ENCODE results near the gene GID8. TPM values are rescaled to one million over a fixed set of nuclear protein-coding genes. Genes with fewer than 3 reads are reported as not detected.

Gene GID8
- total and polyA plus RNA-seq, 12 donors: 9.4 to 38.5 (median 22.3) TPM

DNA sequence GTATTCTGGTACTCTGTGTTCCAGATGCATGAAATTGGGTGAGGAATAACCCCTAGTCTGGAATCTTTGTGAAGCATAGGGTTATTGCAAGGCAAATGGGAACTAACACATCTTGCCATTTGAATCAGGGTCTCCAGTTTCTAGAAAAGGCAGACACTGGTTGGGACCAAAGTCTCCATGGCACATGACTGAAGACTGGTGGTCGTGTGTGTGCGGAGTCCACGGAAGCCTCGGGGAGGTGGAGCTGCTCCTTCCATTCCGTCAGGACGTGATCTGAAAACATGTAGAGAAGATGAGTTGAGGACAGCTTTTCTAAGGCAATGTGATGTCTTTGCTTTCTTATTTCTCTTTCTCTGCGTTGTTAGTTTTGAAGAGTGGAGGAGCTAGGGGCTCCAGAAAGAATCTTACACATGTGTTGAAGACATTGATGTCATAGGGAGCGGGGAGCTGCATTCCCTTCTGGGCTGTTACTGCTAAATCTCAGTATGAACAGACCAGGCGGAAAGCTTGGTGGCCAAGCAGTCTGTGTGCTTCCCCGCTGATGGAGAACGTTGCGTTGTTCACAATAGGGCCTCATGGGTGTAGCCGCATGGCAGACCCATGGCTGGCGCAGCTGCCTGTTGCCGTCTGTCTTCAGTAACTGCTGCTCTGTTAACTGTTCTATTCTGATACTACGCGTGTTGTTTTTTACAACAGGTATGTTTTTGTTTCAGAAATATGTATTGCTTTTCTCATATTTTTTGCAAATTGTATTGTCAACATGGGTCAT is 9.8 kb downstream of the GID8 start:
- no peaks in the 10 kb centered on the region for H3K27me3 ChIP-seq
- TF ChIP-seq, protein P1, sequence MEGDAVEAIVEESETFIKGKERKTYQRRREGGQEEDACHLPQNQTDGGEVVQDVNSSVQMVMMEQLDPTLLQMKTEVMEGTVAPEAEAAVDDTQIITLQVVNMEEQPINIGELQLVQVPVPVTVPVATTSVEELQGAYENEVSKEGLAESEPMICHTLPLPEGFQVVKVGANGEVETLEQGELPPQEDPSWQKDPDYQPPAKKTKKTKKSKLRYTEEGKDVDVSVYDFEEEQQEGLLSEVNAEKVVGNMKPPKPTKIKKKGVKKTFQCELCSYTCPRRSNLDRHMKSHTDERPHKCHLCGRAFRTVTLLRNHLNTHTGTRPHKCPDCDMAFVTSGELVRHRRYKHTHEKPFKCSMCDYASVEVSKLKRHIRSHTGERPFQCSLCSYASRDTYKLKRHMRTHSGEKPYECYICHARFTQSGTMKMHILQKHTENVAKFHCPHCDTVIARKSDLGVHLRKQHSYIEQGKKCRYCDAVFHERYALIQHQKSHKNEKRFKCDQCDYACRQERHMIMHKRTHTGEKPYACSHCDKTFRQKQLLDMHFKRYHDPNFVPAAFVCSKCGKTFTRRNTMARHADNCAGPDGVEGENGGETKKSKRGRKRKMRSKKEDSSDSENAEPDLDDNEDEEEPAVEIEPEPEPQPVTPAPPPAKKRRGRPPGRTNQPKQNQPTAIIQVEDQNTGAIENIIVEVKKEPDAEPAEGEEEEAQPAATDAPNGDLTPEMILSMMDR (IDR thresholded peaks at IDR 0.05): no peak
- no peak for TF ChIP-seq POLR2A (IDR thresholded peaks at IDR 0.05)
- intact Hi-C loops (cut with DNase I): no loop called here
- H3K9me3 ChIP-seq (replicated peaks in 1 of 3): no peaks in the 10 kb centered on the region
- H3K27ac ChIP-seq: no peak overlapping the region
- no peak for DNase-seq
- WGBS, 4 donors: 94 to 96% (median 95%) methylated on average over 17 of the region's 17 CpGs
- peaks cover 0 to 7% of the 10 kb centered on the region in 2 donors for H3K4me1 ChIP-seq (replicated peaks in 1 of 2)
- peaks cover 0 to 53% of the 10 kb centered on the region in 2 donors for H3K36me3 ChIP-seq (replicated peaks in 1 of 2)
- no peak overlapping the region for H3K4me3 ChIP-seq

DNA sequence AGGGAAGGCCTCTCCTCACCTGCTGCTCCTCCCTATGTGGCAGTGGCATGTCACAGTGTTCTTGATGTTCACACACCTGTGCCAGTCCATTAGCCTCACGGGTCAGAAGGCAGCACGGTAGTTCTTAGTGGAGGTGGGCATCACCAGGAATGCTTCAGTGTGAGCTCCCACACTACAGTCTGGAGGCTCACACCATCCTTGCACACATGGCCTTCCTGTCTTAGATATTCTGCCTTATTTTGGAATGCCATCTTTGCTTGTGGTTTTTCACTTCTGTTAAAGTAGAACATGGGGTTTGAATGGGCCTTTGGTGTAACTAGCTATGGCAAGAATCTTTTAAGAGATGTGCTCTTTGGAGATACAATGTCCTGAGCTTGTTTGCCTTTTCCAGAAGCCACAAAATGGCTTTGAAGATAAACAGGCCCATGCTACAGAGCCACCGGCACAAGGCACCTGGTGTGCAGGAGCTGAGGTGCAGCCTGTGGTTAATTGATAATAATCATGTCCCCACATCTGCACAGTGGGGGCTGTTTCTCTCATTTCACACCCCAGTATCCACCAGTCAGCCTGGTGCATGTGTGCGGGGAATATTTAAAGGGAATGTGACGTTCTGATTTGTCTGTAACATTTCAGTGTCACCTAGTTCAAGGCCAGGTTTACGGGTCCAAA is 11.3 kb downstream of the GID8 start:
- TF ChIP-seq POLR2A (IDR thresholded peaks at IDR 0.05): no peak
- TF ChIP-seq, protein P1 (IDR thresholded peaks at IDR 0.05): no peak
- H3K27ac ChIP-seq: no peak overlapping the region
- no peaks in the 10 kb centered on the region for H3K9me3 ChIP-seq (replicated peaks in 1 of 3)
- H3K4me1 ChIP-seq (replicated peaks in 1 of 2): peaks cover 9 to 22% of the 10 kb centered on the region in 2 donors
- H3K4me3 ChIP-seq: no peak overlapping the region
- H3K27me3 ChIP-seq: no peaks in the 10 kb centered on the region
- intact Hi-C loops (cut with DNase I): no loop called here
- WGBS, 4 donors: 92 to 98% (median 95%) methylated on average over 6 of the region's 6 CpGs
- H3K36me3 ChIP-seq (replicated peaks in 1 of 2): peaks cover 0 to 39% of the 10 kb centered on the region in 2 donors
- no peak for DNase-seq

DNA sequence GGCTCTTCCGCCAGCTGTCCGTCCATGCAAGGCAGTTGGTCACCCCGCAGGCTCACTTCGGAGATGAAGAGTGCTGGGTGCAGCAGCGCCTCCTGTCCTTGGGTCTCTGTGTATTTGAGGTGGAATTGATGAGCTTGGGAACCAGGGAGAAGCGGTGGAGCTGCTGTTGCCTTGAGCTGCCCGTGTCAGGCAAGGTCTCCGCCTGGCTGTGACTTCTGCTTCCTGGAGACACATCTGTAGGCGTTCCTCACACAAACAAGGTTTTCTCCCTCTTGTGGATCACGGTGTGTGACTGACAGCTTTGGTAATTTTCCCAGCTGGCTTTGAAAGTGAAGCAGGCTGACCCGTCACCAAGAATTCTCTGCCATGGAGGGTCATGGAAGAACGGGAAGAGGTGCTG is 12.0 kb downstream of the GID8 start:
- Histone ChIP-seq H3K9me3 (replicated peaks in 1 of 3) (no peaks in the 10 kb centered on the region), H3K4me3 (no peak overlapping the region), H3K27ac (no peak overlapping the region), H3K4me1 (replicated peaks in 1 of 2) (peaks cover 9 to 26% of the 10 kb centered on the region in 2 donors), H3K36me3 (replicated peaks in 1 of 2) (peaks cover 0 to 32% of the 10 kb centered on the region in 2 donors), H3K27me3 (no peaks in the 10 kb centered on the region)
- 93 to 97% (median 95%) methylated on average over 11 to 12 of the region's 12 CpGs for WGBS, 4 donors
- intact Hi-C loops (cut with DNase I): no loop called here
- TF ChIP-seq POLR2A (IDR thresholded peaks at IDR 0.05): no peak
- TF ChIP-seq, protein P1 (IDR thresholded peaks at IDR 0.05): no peak
- DNase-seq: no peak

DNA sequence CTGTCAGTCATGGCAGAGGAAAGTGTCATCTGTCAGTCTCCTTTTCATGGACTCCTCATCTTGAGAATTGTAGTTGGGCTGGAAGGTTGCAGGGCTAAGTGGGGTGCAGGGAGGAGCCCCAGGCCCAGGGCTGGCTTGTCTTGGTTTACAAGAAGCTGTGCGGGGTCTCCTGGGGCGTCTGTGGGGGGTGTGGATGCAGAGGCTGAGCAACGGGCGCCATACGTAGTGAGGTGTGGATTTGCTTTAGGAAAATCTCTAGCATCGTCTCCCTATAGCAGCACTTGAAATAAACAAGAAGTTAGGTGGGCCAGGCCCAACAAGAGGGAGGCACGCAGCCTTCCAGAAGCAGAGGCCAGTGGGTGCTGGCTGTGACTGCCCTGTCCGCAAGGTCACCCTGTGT is 12.8 kb downstream of the GID8 start:
- intact Hi-C loops (cut with DNase I): no loop called here
- Histone ChIP-seq H3K4me3 (no peak overlapping the region), H3K36me3 (replicated peaks in 1 of 2) (peaks cover 0 to 25% of the 10 kb centered on the region in 2 donors), H3K9me3 (replicated peaks in 1 of 3) (no peaks in the 10 kb centered on the region), H3K27me3 (no peaks in the 10 kb centered on the region), H3K27ac (no peak overlapping the region), H3K4me1 (replicated peaks in 1 of 2) (peaks cover 9 to 26% of the 10 kb centered on the region in 2 donors)
- DNase-seq: no peak
- TF ChIP-seq, protein P1 (IDR thresholded peaks at IDR 0.05): no peak
- no peak for TF ChIP-seq POLR2A (IDR thresholded peaks at IDR 0.05)
- 89 to 96% (median 92%) methylated on average over 8 of the region's 8 CpGs for WGBS, 4 donors

Data from adrenal gland (tissue), 12 donors.